Mesenchymal stem cell (in vitro differentiated cells and primary cell): ENCODE data around the gene VPREB1.
"Not testable (repeated sequence)": the region's sequence is repeated elsewhere in the genome, so short reads cannot be mapped to it uniquely, and the experiment has no call there.

Source experiments
- DNase-seq: peaks from one replicate; pipeline ENCODE4 v3.0.0-alpha.2; 2013
- H2AFZ ChIP-seq: one replicate; pipeline ENCODE4 v1.6.1; 2013; ENCODE audit warnings: low read depth, mild to moderate bottlenecking, control low read depth, inconsistent platforms, low read length, moderate library complexity
- H2AK5ac ChIP-seq: 2 replicates; pipeline ENCODE4 v1.6.1; 2013; ENCODE audit warnings: low read length, moderate library complexity, mild to moderate bottlenecking, inconsistent platforms; ENCODE audit not compliant: severe bottlenecking
- H2BK120ac ChIP-seq: one replicate; pipeline ENCODE4 v1.6.1; 2013; ENCODE audit warnings: low read depth, mild to moderate bottlenecking, inconsistent platforms, low read length, moderate library complexity
- H2BK12ac ChIP-seq, 2 experiments: one replicate each; pipeline ENCODE4 v1.6.1; 2013; ENCODE audit warnings: inconsistent platforms in 2 of 2, low read length in 2 of 2, mild to moderate bottlenecking in 2 of 2, moderate library complexity in 2 of 2, control low read depth in 1 of 2
- H2BK15ac ChIP-seq: one replicate; pipeline ENCODE4 v1.6.1; 2013; ENCODE audit warnings: mild to moderate bottlenecking, low read depth, inconsistent platforms; ENCODE audit not compliant: poor library complexity, severe bottlenecking
- H2BK5ac ChIP-seq: 2 replicates; pipeline ENCODE4 v1.6.1; 2013; ENCODE audit warnings: low read depth, mild to moderate bottlenecking, low read length, control low read depth, inconsistent platforms; ENCODE audit not compliant: poor library complexity, severe bottlenecking
- H3K14ac ChIP-seq, 2 experiments: one replicate each; pipeline ENCODE4 v1.6.1; 2013; ENCODE audit warnings: inconsistent platforms in 2 of 2, low read length in 2 of 2, control low read depth in 1 of 2, mild to moderate bottlenecking in 1 of 2, moderate library complexity in 1 of 2
- H3K18ac ChIP-seq, 2 experiments: one replicate each; pipeline ENCODE4 v1.6.1; 2013; ENCODE audit warnings: inconsistent platforms in 2 of 2, low read length in 2 of 2, control low read depth in 1 of 2, low read depth in 1 of 2, mild to moderate bottlenecking in 1 of 2
- H3K23ac ChIP-seq, 2 experiments: one replicate each; pipeline ENCODE4 v1.6.1; 2013; ENCODE audit warnings: inconsistent platforms in 2 of 2, low read length in 2 of 2, mild to moderate bottlenecking in 2 of 2, moderate library complexity in 2 of 2, control low read depth in 1 of 2
- H3K27ac ChIP-seq: 2 replicates; pipeline ENCODE4 v1.5.1; 2013; ENCODE audit warnings: mild to moderate bottlenecking, moderate library complexity, low read length, control low read depth, inconsistent platforms; ENCODE audit not compliant: poor library complexity, severe bottlenecking
- H3K27me3 ChIP-seq, 2 experiments: 2 replicates each; pipeline versions ENCODE4 v1.6.1 to v1.7.0; 2013; ENCODE audit warnings: low read length in 2 of 2, mild to moderate bottlenecking in 2 of 2, moderate library complexity in 2 of 2, control low read depth in 1 of 2, inconsistent platforms in 1 of 2; ENCODE audit not compliant: control insufficient read depth in 1 of 2, insufficient read depth in 1 of 2
- H3K36me3 ChIP-seq, 2 experiments: 2 replicates each; pipeline versions ENCODE4 v1.6.1 to v1.7.0; 2013; ENCODE audit warnings: low read length in 2 of 2, control low read depth in 1 of 2, inconsistent platforms in 1 of 2, low read depth in 1 of 2, mild to moderate bottlenecking in 1 of 2; ENCODE audit not compliant: insufficient read depth in 2 of 2, control insufficient read depth in 1 of 2
- H3K4ac ChIP-seq, 2 experiments: one replicate each; pipeline ENCODE4 v1.6.1; 2013; ENCODE audit warnings: inconsistent platforms in 2 of 2, low read length in 2 of 2, mild to moderate bottlenecking in 2 of 2, moderate library complexity in 2 of 2, control low read depth in 1 of 2, low read depth in 1 of 2
- H3K4me1 ChIP-seq: 2 replicates; pipeline ENCODE4 v1.6.1; 2013; ENCODE audit warnings: low read depth, low read length, control low read depth; ENCODE audit not compliant: control insufficient read depth, insufficient read depth
- H3K4me2 ChIP-seq: 2 replicates; pipeline ENCODE4 v1.6.1; 2013; ENCODE audit warnings: low read length, mild to moderate bottlenecking, inconsistent platforms; ENCODE audit not compliant: poor library complexity, severe bottlenecking
- H3K4me3 ChIP-seq, 2 experiments: 2 replicates each; pipeline versions ENCODE4 v1.5.1 to v1.7.0; 2013; ENCODE audit warnings: low read length in 2 of 2, mild to moderate bottlenecking in 2 of 2, control low read depth in 1 of 2, low read depth in 1 of 2; ENCODE audit not compliant: insufficient read depth in 1 of 2
- H3K79me1 ChIP-seq: replicated peaks from 2 replicates; pipeline ENCODE4 v1.6.1; 2013; ENCODE audit warnings: mild to moderate bottlenecking, control low read depth, low read length, inconsistent platforms; ENCODE audit not compliant: poor library complexity, severe bottlenecking
- H3K9ac ChIP-seq: 2 replicates; pipeline ENCODE4 v1.7.0; 2013; ENCODE audit warnings: mild to moderate bottlenecking, low read length, moderate library complexity
- H3K9me3 ChIP-seq: 2 replicates; pipeline ENCODE4 v1.7.0; 2013; ENCODE audit warnings: mild to moderate bottlenecking, low read length; ENCODE audit not compliant: control insufficient read depth
- H4K8ac ChIP-seq: one replicate; pipeline ENCODE4 v1.6.1; 2013; ENCODE audit warnings: inconsistent platforms, mild to moderate bottlenecking, low read length, moderate library complexity
- H4K91ac ChIP-seq: one replicate; pipeline ENCODE4 v1.6.1; 2013; ENCODE audit warnings: mild to moderate bottlenecking, low read length, inconsistent platforms
- WGBS: methylation state at CpG from one replicate; pipeline ENCODE4 v1.1.7; 2013; ENCODE audit warnings: mixed read lengths; 5-methylcytosine and 5-hydroxymethylcytosine counted together

Gene VPREB1

DNA sequence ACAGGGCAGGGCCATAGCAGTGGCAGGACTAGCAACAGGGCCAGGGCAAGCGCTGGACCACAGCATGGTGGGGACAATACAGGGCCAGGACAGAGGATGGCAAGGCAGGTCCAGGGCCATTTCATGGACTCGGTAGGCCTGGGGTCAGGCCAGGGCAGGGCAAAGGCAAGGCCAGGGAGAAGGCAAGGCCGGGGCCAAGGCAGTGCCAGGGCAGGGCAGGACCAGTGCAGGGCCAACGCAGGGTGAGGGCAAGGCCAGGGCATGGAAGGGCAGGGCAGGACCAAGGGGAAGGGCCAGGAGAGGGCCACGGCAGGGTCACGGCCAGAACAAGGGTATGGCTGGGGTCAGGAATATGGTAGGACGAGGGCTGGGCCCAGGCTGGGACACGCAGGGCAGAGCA, 45.1 kb downstream of the VPREB1 start:
- H4K8ac ChIP-seq, H3K27me3 ChIP-seq, H2BK15ac ChIP-seq, H3K79me1 ChIP-seq, H3K9ac ChIP-seq, H3K4me3 ChIP-seq, H2AFZ ChIP-seq, DNase-seq, H3K23ac ChIP-seq, H3K14ac ChIP-seq, H2BK120ac ChIP-seq, H3K18ac ChIP-seq, H3K9me3 ChIP-seq, H2AK5ac ChIP-seq, H3K4me1 ChIP-seq, H2BK12ac ChIP-seq, H3K27ac ChIP-seq, H2BK5ac ChIP-seq, H3K4ac ChIP-seq, H3K4me2 ChIP-seq: not testable (repeated sequence)
- Histone ChIP-seq H4K91ac (peak overlapping the region; percentile 27), H3K36me3 (peaks cover 0 to 34% of the 10 kb centered on the region in 2 experiments)
- WGBS = 91% methylated on average over 1 of the region's 8 CpGs

DNA sequence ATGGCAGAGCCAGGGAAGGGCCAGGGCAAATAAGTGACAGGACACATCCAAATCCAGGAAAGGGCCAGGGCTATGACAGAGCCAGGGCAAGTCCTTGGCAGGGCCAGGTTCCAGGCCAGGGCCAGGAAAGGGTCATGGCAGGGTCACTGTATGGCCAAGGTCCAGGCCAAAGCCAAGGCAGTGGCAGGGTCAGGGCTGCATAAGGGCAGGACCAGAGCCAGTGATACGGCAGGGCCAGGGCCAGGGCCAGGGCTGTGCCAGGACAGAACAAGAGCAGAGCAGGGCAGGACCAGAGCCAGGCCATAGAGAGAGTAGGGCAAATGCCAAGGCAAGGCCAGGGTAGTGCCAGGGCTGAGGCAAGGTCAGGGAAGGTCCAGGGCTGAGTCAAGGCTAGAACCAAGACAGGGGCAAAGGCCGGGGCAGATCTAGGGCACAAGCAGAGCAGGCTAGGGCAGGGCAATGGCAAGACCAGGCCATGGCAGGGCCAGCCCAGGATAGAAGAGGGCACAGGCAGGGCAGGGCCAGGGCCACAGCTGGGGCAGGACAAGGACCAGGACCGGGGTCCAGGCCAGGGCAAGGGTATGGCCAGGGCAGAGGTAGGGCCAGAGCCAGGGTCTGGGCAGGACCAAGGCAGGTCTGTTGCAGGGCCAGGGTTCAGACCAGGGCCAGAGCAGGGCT, 46.7 kb downstream of the VPREB1 start:
- WGBS = 100% methylated on average over 3 of the region's 3 CpGs
- not testable (repeated sequence) for H3K27ac ChIP-seq, H3K4me2 ChIP-seq, H3K4me3 ChIP-seq, H3K79me1 ChIP-seq, H3K9ac ChIP-seq, H3K4ac ChIP-seq, H4K91ac ChIP-seq, DNase-seq, H2BK5ac ChIP-seq, H2AK5ac ChIP-seq, H4K8ac ChIP-seq, H2AFZ ChIP-seq, H2BK12ac ChIP-seq, H2BK15ac ChIP-seq, H3K18ac ChIP-seq, H3K9me3 ChIP-seq, H3K14ac ChIP-seq, H2BK120ac ChIP-seq, H3K4me1 ChIP-seq, H3K27me3 ChIP-seq, H3K23ac ChIP-seq
- H3K36me3 ChIP-seq = peaks cover 0 to 35% of the 10 kb centered on the region in 2 experiments

DNA sequence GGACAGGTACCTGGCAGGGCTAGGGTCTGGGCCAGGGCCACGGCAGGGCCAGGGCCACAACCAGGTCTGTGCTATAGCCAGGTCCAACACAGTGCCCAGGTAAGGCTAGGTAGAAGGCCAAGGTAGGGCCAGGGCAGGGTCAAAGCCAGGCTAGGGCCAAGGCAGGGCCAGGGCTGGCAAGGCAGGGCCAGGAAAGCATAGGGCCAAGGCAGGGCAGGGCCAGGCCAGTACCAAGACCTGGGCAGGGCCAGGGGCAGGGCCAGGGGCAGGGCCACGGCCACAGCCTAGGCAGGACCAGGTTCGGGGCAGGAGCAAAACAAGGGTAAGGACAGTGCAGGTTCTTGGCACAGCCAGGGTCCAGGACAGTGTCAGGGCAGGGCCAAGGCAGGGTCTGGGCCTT, 48.1 kb downstream of the VPREB1 start:
- DNase-seq, H3K9me3 ChIP-seq, H3K27me3 ChIP-seq, H3K23ac ChIP-seq, H3K79me1 ChIP-seq, H3K4me1 ChIP-seq, H2BK15ac ChIP-seq, H3K18ac ChIP-seq, H3K27ac ChIP-seq, H4K91ac ChIP-seq, H3K9ac ChIP-seq, H2AK5ac ChIP-seq, H2AFZ ChIP-seq, H4K8ac ChIP-seq, H2BK120ac ChIP-seq, H3K14ac ChIP-seq, H2BK5ac ChIP-seq, H3K4ac ChIP-seq, H3K4me3 ChIP-seq, H2BK12ac ChIP-seq, H3K4me2 ChIP-seq: not testable (repeated sequence)
- peaks cover 0 to 35% of the 10 kb centered on the region in 2 experiments for H3K36me3 ChIP-seq
- WGBS = 94% methylated on average over 3 of the region's 3 CpGs

DNA sequence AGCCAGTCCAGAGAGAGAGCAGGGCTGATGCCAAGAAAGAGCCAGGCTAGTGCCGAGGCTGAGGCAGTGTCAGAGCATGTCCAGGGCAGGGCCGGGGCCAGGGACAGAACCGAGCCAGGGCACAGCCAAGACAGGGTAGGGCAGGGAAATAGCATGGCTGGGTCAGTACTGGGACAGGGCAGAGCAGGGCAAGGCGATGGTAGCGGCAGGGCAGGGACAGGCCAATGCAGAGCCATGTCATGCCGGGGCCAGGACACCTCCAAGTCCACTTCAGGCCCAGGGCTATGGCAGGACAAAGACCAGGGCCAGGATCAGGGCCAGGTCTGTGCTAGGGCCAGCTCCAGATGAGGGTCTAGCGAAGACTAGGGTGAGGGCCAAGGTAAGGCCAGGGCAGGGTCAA, 48.9 kb downstream of the VPREB1 start:
- H3K27ac ChIP-seq, H2AFZ ChIP-seq, H3K9ac ChIP-seq, H4K91ac ChIP-seq, H2BK120ac ChIP-seq, H3K4me1 ChIP-seq, H3K23ac ChIP-seq, H3K14ac ChIP-seq, H2AK5ac ChIP-seq, DNase-seq, H2BK5ac ChIP-seq, H2BK15ac ChIP-seq, H3K4ac ChIP-seq, H3K27me3 ChIP-seq, H3K18ac ChIP-seq, H3K4me2 ChIP-seq, H4K8ac ChIP-seq, H3K9me3 ChIP-seq, H2BK12ac ChIP-seq, H3K4me3 ChIP-seq, H3K79me1 ChIP-seq: not testable (repeated sequence)
- WGBS = 93% methylated on average over 7 of the region's 7 CpGs
- H3K36me3 ChIP-seq = peaks cover 0 to 35% of the 10 kb centered on the region in 2 experiments
